ENCODE measurements around the gene RPL13. TPM values are rescaled to one million over a fixed set of nuclear protein-coding genes. Genes with fewer than 3 reads are reported as not detected.

RPL13 gene
- total RNA-seq, 4 donors from 2014 or later, result 2,408 to 5,801 (median 4,379) TPM

- TF ChIP-seq CTCF (IDR thresholded peaks at IDR 0.05; ENCODE audit: low read depth), result no peak
Measured at GRCh38 chr16:89555780-89556179, 4.7 kb upstream of the RPL13 start.

GRCh38 chr16:89556750-89557689, 3.5 kb upstream of the RPL13 start:
- no peak for TF ChIP-seq CTCF (IDR thresholded peaks at IDR 0.05; ENCODE audit: low read depth)

- TF ChIP-seq CTCF (IDR thresholded peaks at IDR 0.05; ENCODE audit: low read depth), result no peak
Measured at GRCh38 chr16:89557690-89558490, 2.6 kb upstream of the RPL13 start.

GRCh38 chr16:89561142-89561883, 831 bp downstream of the RPL13 start:
- TF ChIP-seq CTCF (IDR thresholded peaks at IDR 0.05; ENCODE audit: low read depth), result no peak

GRCh38 chr16:89561884-89562599, 1.6 kb downstream of the RPL13 start:
- TF ChIP-seq CTCF (IDR thresholded peaks at IDR 0.05; ENCODE audit: low read depth), result no peak

GRCh38 chr16:89562939-89563338, 2.5 kb downstream of the RPL13 start:
- TF ChIP-seq CTCF (IDR thresholded peaks at IDR 0.05; ENCODE audit: low read depth), result no peak
